Stimulated activated naive CD8-positive, alpha-beta T cell treated with anti-CD3 and anti-CD28 coated beads, Interleukin-15, Interleukin-2, amounts not matched to agents 100 U/mL and 50 U/mL, for 24 hours (primary cell): ENCODE measurements around the gene RASGRP4.
A peak's percentile ranks its signal among the peaks of the same experiment; 100 is the strongest.
"Not testable (repeated sequence)": the region's sequence is repeated elsewhere in the genome, so short reads cannot be mapped to it uniquely, and the experiment has no call there.

ENCODE experiments used
- ATAC-seq: fragments of 150-1000 bp; cut with Tn5 transposase; one replicate; pipeline ENCODE4 v1.10.0; 2021
- DNase-seq: peaks from one replicate; pipeline ENCODE4 v3.0.0; 2021

Gene RASGRP4, protein sequence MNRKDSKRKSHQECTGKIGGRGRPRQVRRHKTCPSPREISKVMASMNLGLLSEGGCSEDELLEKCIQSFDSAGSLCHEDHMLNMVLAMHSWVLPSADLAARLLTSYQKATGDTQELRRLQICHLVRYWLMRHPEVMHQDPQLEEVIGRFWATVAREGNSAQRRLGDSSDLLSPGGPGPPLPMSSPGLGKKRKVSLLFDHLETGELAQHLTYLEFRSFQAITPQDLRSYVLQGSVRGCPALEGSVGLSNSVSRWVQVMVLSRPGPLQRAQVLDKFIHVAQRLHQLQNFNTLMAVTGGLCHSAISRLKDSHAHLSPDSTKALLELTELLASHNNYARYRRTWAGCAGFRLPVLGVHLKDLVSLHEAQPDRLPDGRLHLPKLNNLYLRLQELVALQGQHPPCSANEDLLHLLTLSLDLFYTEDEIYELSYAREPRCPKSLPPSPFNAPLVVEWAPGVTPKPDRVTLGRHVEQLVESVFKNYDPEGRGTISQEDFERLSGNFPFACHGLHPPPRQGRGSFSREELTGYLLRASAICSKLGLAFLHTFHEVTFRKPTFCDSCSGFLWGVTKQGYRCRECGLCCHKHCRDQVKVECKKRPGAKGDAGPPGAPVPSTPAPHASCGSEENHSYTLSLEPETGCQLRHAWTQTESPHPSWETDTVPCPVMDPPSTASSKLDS

DNA sequence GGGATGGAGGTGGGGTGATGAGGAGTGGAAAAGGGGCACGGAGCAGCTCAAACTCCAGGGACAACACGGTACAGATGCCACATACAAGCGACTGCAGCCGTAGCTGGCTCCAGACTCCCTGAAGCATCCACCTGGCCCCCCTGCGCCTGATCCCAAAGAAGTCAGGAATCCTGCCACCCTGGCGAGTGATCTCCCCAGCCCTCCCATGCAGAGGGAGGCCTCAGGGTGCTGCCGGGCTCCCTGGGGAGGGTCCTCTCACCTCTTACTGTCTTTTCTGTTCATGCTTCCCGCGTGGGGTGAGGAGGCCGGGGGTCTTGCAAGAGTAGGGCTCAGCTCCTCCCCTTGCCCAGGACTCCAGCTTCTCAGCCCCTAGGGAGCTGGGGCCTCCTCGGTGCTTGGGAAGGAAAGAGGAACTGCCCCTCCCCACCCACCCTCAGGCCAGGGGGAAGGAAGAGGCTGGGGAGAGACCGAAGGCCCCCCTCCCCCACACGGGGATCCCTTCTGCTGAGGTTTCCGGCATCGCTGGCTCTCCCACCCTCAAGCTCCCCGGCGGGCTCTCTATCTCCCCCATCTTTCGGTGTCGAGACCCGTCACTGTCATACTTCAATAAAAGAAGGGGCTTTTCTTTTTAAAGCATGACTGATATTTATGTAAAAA, at the start of gene RASGRP4:
Gene RASGRP4 (minus strand): TSS at position 410 of the 657 bp plus-strand sequence. CDS start 128 bp downstream, at position 282.
- DNase-seq = peak; percentile 65
- ATAC-seq = peak; percentile 15

DNA sequence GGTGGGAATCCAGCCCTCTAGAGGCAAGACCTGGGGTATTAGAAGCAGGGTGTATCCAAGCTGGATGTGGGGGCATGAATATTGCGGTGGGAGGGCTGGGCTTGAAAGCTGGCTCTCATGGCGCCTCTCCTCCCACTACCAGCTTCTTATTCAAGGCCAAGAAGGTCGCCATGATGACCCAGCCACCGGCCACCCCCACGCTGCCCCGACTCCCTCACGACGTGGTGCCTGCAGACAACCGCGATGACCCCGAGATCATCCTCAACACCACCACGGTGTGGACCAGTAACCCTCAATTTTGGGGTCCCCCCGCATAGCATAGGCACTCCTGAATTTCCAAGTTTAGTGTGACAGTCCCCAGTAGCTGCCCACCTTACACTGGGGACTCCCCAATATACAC, 49.2 kb upstream of the RASGRP4 start:
- no peak for ATAC-seq
- DNase-seq = no peak

DNA sequence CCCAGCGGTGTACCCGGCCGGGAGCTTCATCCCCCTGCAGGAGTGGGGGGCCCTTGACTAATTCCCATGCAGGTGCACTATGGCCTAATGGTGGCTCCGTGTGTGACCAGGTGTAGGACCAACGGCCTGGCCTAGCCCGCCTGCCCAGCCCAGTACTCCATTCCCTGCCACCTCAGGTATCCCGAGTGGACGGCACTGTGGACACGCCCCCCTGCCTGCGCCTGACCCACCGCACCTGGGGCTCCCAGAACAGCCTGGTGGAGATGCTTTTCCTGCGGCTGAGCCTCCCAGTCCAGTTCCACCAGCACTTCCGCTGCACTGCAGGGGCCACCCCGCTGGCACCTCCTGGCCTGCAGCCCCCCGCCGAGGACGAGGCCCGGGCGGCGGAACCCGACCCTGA, 47.2 kb upstream of the RASGRP4 start:
- no peak for ATAC-seq
- DNase-seq = no peak

DNA sequence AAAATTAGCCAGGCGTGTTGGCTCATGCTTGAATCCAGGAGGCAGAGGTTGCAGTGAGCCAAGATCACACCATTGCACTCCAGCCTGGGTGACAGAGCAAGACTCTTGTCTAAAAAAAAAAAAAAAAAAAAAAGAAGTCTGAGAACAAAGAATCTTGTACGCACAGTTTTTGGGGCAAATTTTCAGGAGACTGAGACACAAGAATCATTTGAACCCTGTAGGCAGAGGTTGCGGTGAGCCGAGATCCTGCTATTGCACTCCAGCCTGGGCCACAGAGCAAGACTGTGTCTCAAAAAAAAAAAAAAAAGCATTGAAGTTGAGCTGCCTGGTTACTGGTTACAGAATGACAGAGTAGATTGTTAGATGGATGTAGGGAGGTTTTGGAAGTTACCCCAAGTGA, 46.7 kb upstream of the RASGRP4 start:
- not testable (repeated sequence) for DNase-seq, ATAC-seq

DNA sequence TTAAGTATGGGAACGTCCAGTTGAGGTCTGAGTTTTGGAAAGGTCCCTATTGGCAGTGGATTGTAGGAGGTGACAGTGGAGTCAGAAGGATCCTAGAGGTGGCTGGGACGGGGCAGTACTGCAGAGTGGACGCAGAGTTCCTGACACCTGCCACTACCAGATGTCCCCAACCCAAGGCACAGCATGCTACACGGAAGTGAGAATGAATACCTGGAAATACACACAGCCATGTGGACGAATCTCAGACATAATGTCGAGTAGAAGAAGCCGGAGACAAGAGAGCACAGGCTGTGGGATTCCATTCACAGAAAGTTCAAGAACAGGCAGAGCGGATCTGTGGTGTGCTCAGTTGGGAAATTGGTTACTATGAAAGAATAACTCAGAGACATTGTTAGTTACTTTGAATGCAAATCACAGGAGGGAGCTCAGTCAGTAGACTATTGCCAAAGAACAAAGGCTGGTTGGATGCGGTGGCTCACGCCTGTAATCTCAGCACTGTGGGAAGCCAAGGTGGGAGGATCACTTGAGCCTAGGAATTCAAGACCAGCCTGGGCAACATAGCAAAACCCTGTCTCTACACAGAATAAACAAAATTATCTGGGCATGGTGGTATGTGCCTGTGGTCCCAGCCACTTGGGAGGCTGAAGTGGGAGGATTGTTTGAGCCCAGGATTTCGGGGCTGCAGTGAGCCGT, 44.9 kb upstream of the RASGRP4 start:
- ATAC-seq = no peak
- DNase-seq = no peak

DNA sequence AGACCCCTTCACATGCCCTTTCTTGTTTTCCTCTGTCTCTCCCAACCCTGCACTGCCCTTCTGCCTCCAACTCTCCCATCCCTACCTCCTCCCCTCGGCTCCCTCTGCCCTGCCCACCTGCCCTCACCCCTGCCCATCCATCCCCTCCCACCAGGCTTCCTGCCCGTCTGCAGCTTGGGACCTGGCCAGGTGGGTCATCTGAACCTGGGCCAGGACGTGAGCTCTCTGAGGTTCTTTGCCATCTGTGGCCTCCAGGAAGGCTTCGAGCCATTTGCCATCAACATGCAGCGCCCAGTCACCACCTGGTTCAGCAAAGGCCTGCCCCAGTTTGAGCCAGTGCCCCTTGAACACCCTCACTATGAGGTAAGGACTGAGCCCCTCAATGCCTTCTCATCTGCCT, 43.1 kb upstream of the RASGRP4 start:
- DNase-seq = no peak
- no peak for ATAC-seq

DNA sequence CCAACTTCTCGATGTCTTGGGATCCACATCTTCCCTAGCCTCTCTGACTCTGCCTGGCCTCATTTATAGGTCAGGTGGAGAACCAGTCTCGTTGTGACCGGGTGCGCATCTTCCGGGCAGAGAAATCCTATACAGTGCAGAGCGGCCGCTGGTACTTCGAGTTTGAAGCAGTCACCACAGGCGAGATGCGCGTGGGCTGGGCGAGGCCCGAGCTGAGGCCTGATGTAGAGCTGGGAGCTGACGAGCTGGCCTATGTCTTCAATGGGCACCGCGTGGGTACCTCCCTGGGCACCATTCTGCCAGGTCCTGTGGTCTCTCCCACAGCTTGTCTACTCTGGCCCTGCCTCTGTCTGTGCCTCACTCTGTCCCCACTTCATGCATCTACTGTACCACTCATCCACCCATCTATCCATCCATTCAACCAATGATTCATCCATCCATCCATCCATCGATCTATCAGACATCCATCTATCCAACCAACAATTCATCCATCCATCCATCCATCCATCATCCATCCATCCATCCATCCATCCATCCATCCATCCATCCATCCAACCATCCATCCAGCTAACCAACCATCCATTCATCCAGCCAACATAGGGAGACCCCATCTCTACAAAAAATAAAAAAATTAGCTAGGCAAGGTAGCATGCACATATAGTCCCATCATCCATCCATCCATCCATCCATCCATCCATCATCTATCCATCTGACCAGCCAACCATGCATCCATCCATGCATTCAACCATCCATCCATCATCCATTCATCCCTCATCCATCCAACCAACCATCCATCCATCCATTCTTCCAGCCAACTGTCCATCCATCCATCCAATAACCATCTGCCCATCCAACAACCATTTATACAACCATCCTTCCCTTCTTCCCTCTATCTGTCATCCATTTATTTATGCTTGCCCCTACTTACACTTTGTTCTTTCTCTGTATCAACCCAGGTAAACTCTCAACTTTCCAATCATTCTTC, 41.8 kb upstream of the RASGRP4 start:
- no peak for DNase-seq

DNA sequence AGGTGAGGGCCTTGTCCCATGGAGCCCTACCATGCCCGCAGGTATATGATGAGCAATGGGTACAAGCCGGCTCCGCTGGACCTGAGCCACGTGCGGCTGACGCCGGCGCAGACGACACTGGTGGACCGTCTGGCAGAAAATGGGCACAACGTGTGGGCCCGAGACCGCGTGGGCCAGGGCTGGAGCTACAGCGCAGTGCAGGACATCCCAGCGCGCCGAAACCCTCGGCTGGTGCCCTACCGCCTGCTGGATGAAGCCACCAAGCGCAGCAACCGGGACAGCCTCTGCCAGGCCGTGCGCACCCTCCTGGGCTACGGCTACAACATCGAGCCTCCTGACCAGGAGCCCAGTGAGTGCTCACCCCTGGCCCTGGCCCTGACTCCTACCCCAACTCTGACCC, 40.0 kb upstream of the RASGRP4 start:
- DNase-seq (no peak), ATAC-seq (no peak)

More for the DNA sequence above, 41.8 kb upstream of the RASGRP4 start:
- no peak for ATAC-seq

DNA sequence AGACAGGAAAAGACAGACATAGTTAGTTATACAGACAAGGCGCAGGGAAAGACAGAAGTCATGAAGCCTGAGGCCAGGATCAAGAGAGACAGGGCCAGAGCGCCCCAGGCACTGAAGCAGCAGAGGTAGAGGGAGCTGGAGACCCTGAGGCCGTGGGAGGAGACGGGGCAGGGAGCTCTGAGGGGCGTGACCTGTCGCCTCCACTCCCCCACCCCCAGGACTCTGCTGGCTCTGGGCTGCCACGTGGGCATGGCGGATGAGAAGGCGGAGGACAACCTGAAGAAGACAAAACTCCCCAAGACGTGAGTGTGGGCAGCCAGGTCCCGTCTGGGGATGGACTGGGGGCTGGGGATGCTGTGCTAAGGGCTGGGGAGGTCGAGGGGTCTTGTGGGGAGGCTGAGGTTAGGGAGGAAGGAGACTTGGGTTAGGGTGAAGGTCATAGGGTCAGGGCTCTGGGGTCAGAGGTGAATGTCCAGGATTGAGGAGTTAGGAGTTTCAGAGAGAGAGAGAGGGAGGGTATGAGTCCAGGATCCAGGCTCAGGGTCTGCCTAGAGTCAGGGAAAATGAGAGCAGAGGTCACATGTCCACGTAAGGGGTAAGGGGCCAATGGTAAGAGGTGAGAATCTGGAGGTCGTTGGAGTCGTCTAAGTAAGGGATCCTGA, 38.5 kb upstream of the RASGRP4 start:
- ATAC-seq (no peak), DNase-seq (no peak)

DNA sequence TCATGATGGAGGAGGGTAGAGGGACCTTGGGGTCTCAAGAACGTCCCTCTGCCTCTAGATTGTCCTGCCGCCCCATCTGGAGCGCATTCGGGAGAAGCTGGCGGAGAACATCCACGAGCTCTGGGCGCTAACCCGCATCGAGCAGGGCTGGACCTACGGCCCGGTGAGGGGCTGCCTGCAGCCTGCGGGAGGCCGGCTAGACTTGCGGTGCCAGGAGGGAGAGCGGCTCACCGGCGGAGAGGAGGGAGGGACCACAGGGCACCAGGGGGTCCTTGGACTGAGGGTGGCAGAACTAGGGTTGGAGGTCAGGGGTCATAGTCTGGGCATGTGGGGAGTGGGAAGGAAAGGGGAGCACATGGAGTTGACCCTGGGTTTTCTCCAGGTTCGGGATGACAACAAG, 37.3 kb upstream of the RASGRP4 start:
- DNase-seq = no peak
- no peak for ATAC-seq

DNA sequence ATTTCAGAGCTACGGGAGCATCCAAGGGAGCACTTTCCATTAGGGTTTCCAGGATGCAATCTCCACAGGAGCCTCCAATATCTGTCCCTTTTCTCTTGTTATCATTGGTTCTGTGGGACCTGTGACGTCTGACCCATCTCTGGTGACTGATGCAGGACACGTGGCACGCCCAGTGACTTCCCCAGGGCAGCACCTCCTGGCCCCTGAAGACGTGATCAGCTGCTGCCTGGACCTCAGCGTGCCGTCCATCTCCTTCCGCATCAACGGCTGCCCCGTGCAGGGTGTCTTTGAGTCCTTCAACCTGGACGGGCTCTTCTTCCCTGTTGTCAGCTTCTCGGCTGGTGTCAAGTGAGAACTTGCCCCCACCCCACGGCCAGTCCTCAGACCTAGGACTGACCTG, 33.0 kb upstream of the RASGRP4 start:
- no peak for ATAC-seq
- DNase-seq = no peak

DNA sequence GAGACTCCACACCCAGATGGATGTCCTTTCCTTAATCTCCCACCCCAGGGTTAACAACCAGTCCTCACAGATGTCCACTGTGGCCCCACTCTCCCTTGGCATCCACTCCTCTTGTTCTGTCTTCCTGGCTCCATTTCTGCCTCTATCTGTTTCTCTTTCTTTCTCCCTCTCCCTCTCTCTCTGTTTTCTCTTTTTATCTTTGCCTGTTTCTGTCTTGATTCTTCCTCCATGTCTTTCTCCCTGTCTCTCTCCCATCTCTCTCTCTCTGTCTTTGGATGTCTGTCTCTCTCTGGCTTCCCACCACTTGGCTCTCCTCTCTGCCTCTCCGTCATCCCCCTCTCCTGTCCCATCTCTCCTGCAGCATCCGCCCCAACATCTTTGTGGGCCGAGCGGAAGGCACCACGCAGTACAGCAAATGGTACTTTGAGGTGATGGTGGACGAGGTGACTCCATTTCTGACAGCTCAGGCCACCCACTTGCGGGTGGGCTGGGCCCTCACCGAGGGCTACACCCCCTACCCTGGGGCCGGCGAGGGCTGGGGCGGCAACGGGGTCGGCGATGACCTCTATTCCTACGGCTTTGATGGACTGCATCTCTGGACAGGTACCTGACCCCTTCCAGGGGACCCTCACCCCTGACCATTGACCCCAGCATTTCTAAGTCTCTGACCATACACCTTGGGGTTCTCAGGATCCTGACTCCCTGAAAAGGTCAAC, 31.8 kb upstream of the RASGRP4 start:
- DNase-seq = no peak
- ATAC-seq = no peak

DNA sequence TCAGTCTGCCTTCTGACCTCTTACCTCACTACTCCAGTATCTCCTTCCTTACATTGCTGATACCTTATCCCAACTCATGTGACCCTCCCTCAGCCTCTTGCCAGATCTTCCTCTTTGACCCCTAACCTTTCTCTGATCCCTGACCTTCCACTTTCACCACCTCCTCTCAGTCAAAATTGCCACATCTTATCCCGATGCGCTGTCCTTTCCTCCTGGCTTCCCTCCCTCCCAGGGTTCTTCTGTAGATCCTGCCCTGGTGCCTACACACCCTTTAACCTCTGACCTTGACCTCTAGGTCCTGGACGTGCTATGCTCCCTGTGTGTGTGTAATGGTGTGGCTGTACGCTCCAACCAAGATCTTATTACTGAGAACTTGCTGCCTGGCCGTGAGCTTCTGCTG, 31.2 kb upstream of the RASGRP4 start:
- DNase-seq (no peak), ATAC-seq (no peak)

DNA sequence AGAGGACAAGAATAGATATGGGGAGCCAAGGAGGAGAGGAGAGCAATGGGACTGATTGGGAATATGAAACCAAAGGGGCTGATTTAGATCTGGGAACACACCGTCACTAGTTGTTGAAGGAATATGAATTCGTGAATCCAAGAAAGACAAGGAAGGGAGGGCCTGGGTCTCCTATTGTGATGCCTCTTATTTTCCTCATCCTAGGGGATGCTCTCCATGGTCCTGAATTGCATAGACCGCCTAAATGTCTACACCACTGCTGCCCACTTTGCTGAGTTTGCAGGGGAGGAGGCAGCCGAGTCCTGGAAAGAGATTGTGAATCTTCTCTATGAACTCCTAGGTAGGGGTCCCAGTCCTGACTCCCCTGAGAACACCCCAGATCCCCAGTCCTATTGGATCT, 29.0 kb upstream of the RASGRP4 start:
- ATAC-seq (no peak), DNase-seq (no peak)

DNA sequence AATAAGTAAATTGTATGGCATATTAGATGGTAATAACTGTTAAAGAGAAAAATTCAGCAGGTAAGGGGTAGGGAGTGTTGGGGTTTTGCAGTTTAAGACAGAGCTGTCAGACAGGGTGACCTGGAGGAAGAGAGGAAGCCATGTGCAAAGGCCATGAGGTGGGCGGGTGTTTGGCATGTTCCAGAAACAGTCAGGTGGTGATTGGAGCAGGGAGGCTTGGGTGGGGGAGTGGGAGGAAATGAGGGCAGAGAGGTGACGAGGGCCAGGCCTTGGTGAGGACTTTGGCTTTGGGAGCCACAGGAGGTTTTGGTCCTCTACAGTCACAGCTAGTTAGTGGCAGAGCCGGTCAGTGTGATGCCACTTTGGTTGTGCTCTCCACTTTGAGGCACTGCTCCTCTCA, 27.6 kb upstream of the RASGRP4 start:
- DNase-seq = no peak
- no peak for ATAC-seq

DNA sequence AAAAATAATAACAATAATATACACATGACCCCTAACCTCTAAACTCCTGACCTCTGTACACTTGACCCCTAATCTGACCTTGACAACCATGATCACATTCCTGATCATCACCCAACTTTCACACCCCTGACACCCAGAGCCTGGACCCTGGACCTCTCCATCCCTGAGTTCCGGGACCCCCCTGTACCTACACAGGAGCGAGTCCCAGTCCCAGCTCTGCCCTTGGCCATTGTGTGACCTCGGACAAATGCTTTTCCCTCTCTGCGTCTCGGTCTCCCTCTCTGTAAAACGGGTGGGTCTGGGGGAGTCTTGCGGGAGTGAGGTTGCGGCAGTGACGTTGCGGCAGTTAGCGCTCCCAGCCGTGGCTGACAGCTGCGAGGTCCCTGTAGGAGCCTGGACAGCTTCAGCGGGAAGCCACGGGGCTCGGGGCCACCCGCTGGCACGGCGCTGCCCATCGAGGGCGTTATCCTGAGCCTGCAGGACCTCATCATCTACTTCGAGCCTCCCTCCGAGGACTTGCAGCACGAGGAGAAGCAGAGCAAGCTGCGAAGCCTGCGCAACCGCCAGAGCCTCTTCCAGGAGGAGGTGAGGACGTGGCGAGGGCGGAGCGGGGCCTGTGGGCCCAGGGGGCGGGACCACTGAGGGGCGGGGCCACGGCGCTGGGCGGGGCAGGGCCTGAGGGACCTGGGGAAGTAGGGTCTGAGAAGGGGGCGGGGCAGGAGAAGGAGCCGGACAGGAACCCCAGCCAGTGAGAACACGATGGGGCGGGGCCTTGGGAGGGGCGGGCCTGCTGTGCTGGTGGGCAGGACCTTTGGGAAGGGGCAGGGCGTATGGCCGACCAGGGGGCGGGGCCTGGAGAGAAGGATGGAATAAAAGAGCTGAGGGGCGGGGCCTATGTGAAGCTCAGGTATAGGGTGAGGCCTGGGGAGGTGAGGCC, 26.7 kb upstream of the RASGRP4 start:
- ATAC-seq (peak; percentile 46), DNase-seq (peak; percentile 20)

DNA sequence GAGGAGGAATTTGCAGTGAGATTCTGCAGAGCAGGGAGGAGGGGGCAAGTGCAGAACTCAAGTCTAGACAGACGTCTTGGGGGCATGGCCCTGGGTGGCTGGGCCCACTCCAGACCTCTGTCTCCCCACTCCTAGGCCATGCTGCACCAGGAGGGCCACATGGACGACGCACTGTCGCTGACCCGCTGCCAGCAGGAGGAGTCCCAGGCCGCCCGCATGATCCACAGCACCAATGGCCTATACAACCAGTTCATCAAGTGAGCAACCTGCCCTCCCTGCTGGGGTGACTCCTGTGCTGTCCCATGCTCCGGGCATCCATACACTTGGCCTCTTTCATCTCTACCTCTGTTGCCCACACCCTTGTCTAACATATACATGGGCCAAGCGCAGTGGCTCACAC, 25.6 kb upstream of the RASGRP4 start:
- peak; percentile 12 for ATAC-seq
- DNase-seq = no peak

DNA sequence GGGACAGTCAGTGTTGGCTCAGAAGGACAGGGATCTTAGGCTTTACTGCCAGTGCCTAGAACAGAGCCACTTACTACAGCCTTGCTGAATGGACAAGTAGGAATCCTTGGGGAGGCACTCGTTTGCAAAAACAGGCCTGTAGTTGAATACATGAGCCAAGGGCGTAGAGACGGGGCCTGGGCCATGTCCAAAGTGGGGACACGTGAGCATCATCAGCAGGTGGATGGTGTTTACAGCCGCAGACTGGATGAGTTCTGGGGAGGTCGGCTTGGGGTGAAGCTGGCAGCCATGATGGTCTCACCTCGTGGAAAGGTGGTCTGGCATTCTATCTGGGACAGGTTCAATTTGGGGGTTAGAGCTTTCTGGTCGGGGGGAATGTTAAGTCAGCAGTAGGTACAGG, 25.0 kb upstream of the RASGRP4 start:
- no peak for ATAC-seq
- no peak for DNase-seq

DNA sequence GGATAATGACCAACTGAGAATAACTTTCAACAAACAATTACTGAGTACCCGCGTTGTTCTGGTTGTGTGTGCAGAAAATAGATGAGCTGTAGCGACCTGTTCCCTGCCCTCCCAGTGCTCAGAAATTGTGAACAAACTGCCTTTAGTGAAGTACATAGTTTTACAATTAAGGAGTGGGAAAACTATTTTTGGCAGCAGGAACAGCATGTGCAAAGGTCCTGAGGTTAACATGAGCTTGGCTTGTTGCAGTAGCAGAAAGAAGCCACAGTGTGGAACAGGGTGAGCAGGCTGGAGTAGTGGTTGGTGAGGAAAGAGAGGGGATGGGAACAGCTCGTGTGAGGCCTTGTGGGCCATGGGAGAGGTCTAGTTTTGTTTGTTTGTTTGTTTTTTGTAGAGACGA, 23.5 kb upstream of the RASGRP4 start:
- ATAC-seq (no peak), DNase-seq (no peak)
